Spleen (tissue), 11 donors: ENCODE measurements around the gene KIAA1549. TPM values are rescaled to one million over a fixed set of nuclear protein-coding genes. Genes with fewer than 3 reads are reported as not detected.

Experiments
- DNase-seq: peaks from one replicate; pipeline ENCODE4 v3.0.0-alpha.2; 2020
- H3K27ac ChIP-seq, 8 donors: fragments of 200-600 bp; sonication (generic) in 7 of 8; 1 replicate in 4 of 8; 2 replicates in 4 of 8; pipeline versions ENCODE4 v1.5.0 to v1.8.0; 2016 to 2021; ENCODE audit warnings: inconsistent platforms in 4 of 8, mild to moderate bottlenecking in 4 of 8, moderate library complexity in 1 of 8
- H3K27me3 ChIP-seq, 7 donors: fragments of 200-600 bp; sonication (generic) in 6 of 7; replicated peaks in 1 of 7; 1 replicate in 4 of 7; 2 replicates in 3 of 7; pipeline versions ENCODE4 v1.5.0 to v1.8.0; 2016 to 2021; ENCODE audit warnings: inconsistent platforms in 3 of 7, mild to moderate bottlenecking in 1 of 7
- H3K36me3 ChIP-seq, 6 donors: fragments of 200-600 bp; sonication (generic) in 5 of 6; 1 replicate in 4 of 6; 2 replicates in 2 of 6; pipeline versions ENCODE4 v1.5.0 to v1.8.0; 2016 to 2021; ENCODE audit warnings: inconsistent platforms in 2 of 6
- H3K4me1 ChIP-seq, 6 donors: fragments of 200-600 bp; sonication (generic) in 5 of 6; 1 replicate in 3 of 6; 2 replicates in 3 of 6; pipeline versions ENCODE4 v1.5.0 to v1.8.0; 2016 to 2021; ENCODE audit warnings: inconsistent platforms in 3 of 6
- H3K4me3 ChIP-seq, 8 donors: fragments of 200-600 bp; sonication (generic) in 7 of 8; 1 replicate in 4 of 8; 2 replicates in 4 of 8; pipeline versions ENCODE4 v1.5.0 to v1.8.0; 2016 to 2021; ENCODE audit warnings: inconsistent platforms in 4 of 8, mild to moderate bottlenecking in 4 of 8, moderate library complexity in 2 of 8
- H3K9me3 ChIP-seq, 8 donors: fragments of 200-600 bp; sonication (generic) in 7 of 8; 1 replicate in 4 of 8; 2 replicates in 4 of 8; pipeline versions ENCODE4 v1.5.0 to v1.8.0; 2016 to 2021; ENCODE audit warnings: inconsistent platforms in 4 of 8
- POLR2A ChIP-seq, 3 donors: fragments of 450-650 bp; IDR thresholded peaks; one replicate each; pipeline ENCODE4 v1.5.1; 2017; ENCODE audit warnings: antibody characterized with exemption in 3 of 3, mild to moderate bottlenecking in 1 of 3
- POLR2AphosphoS5 ChIP-seq, 3 donors: sonication (generic); formaldehyde crosslinking; IDR thresholded peaks; one replicate each; pipeline ENCODE4 v1.5.1; 2017; ENCODE audit warnings: antibody characterized with exemption in 3 of 3
- WGBS, 5 donors: extraction: QIAGEN DNeasy Blood & Tissue Kit in 3 of 5; methylation state at CpG; one replicate each; pipeline versions ENCODE4 v1.1.5 to v1.1.7; 2013 to 2018; 5-methylcytosine and 5-hydroxymethylcytosine counted together
- intact Hi-C: fragments of 100-400 bp; cut with DNase I; formaldehyde crosslinking; loops from one replicate; pipeline ENCODE4 v1.15.0; 2023; ENCODE audit warnings: low total_unique reads
- polyA plus RNA-seq, 3 donors: library from polyadenylated mRNA; stranded (reverse); fragments of 200-250 nt; gene quantifications; one replicate each; pipeline ENCODE4 v1.2.1, GENCODE V29; 2013
- total RNA-seq, 7 donors: library from RNA; depleted of rRNA in 3 of 7; stranded (reverse); fragments of >200 nt in 3 of 7; fragmentation: NEBNext Ultra II Directional in 4 of 7; extraction: Animal tissue kit (Norgen Biotek cat#: 25700) in 4 of 7; gene quantifications; one replicate each; pipeline versions ENCODE4 v1.1.0 to v1.2.1, GENCODE V29; 2016 to 2021
- TF ChIP-seq, protein P1 (sequence below), 11 experiments: fragments of 200-600 bp in 7 of 11; fragments of 450-650 bp in 4 of 11; sonication (generic) in 4 of 11; IDR thresholded peaks in 8 of 11; conservative IDR thresholded peaks in 3 of 11; 1 replicate in 7 of 11; 2 replicates in 4 of 11; pipeline versions ENCODE4 v1.4.0 to v1.8.0; 2016 to 2021; ENCODE audit warnings: antibody characterized with exemption in 11 of 11, inconsistent platforms in 4 of 11, mild to moderate bottlenecking in 1 of 11
- donor health status: healthy with polysubstance abuse.
- donor health status: DM: no; HTN: no; CAD: no; lungs with moderate emphysema.
- donor health status: DM: no; HTN: no; CAD: no.
- donor health status: Bipolar disorder and iron deficiency.
- donor health status: healthy.
- donor health status: DM: no; HTN: no; CAD: no.
- donor health status: DM: yes; HTN: yes; CAD: no.

KIAA1549 gene
- total and polyA plus RNA-seq, 10 donors, result 0.03 to 1.8 (median 0.85) TPM

DNA sequence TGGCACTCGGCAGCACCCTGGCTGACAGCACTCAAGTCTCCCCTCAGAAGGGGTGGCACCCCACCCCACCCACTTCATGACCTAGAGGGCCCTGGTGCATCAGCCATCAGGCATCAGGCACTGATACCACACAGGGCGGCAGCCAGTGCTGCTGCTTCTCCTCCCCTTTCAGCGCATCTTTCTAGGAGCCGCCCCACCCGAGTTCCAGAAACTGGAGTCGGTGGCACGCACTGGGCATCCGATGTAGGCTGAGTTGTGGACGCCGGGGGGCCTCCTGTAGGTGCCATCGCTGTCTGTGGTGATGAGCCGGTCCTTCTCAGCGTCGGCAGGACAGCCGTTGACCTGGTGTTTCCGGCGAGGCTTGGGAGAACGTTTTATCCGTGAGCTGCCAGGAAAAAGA lies 113.4 kb downstream of the KIAA1549 start:
- Histone ChIP-seq H3K27me3 (no peaks in the 10 kb centered on the region), H3K4me1 (no peaks in the 10 kb centered on the region), H3K9me3 (no peaks in the 10 kb centered on the region), H3K36me3 (peaks cover 0 to 18% (median 0%) of the 10 kb centered on the region in 6 donors), H3K27ac (no peak overlapping the region), H3K4me3 (no peak overlapping the region)
- TF ChIP-seq POLR2A (IDR thresholded peaks at IDR 0.05) (no peak), POLR2AphosphoS5 (IDR thresholded peaks at IDR 0.05) (no peak)
- DNase-seq, result no peak
- WGBS, 5 donors, result 94 to 97% (median 94%) methylated on average over 19 of the region's 19 CpGs
- intact Hi-C loops, result no loop called here

DNA sequence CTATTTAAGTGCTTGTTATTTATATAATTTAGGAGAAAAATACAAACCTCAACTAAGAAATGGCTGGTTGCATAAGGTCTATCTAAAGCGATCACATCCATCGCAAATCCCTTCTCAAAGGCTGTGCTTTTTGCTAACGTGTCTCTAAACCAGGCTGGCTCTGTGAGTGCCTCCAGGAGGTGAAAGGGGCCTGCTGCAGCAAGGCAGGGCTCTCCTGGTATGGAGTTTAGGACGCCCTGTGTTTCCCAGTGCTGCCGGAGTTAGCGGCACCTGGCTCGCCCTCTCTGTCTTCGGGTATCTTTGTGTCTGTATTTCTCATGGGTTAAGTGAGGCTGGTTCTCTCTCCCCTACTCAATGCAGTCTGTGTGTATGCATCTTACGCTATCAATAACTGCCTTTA lies 114.8 kb downstream of the KIAA1549 start:
- H3K4me3 ChIP-seq, result no peak overlapping the region
- no peak for TF ChIP-seq POLR2AphosphoS5 (IDR thresholded peaks at IDR 0.05)
- no peak for TF ChIP-seq POLR2A (IDR thresholded peaks at IDR 0.05)
- TF ChIP-seq, protein P1, sequence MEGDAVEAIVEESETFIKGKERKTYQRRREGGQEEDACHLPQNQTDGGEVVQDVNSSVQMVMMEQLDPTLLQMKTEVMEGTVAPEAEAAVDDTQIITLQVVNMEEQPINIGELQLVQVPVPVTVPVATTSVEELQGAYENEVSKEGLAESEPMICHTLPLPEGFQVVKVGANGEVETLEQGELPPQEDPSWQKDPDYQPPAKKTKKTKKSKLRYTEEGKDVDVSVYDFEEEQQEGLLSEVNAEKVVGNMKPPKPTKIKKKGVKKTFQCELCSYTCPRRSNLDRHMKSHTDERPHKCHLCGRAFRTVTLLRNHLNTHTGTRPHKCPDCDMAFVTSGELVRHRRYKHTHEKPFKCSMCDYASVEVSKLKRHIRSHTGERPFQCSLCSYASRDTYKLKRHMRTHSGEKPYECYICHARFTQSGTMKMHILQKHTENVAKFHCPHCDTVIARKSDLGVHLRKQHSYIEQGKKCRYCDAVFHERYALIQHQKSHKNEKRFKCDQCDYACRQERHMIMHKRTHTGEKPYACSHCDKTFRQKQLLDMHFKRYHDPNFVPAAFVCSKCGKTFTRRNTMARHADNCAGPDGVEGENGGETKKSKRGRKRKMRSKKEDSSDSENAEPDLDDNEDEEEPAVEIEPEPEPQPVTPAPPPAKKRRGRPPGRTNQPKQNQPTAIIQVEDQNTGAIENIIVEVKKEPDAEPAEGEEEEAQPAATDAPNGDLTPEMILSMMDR (IDR thresholded peaks at IDR 0.05 in 8 of 11, conservative IDR thresholded peaks at IDR 0.05 in 3 of 11), result no peak
- intact Hi-C loops, result no loop called here
- no peaks in the 10 kb centered on the region for H3K9me3 ChIP-seq
- no peaks in the 10 kb centered on the region for H3K4me1 ChIP-seq
- 93 to 97% (median 95%) methylated on average over 9 of the region's 9 CpGs for WGBS, 5 donors
- H3K27me3 ChIP-seq, result no peaks in the 10 kb centered on the region
- H3K36me3 ChIP-seq, result peaks cover 0 to 18% (median 0%) of the 10 kb centered on the region in 6 donors
- H3K27ac ChIP-seq, result no peak overlapping the region
- DNase-seq, result no peak

- DNase-seq, result no peak
- Histone ChIP-seq H3K27ac (no peak overlapping the region), H3K27me3 (no peaks in the 10 kb centered on the region), H3K36me3 (peaks cover 0 to 18% (median 0%) of the 10 kb centered on the region in 6 donors), H3K4me1 (no peaks in the 10 kb centered on the region), H3K4me3 (no peak overlapping the region), H3K9me3 (no peaks in the 10 kb centered on the region)
- WGBS, 5 donors, result 43 to 68% (median 55%) methylated on average over 4 of the region's 4 CpGs
- TF ChIP-seq POLR2A (IDR thresholded peaks at IDR 0.05) (no peak), POLR2AphosphoS5 (IDR thresholded peaks at IDR 0.05) (no peak)
- TF ChIP-seq, protein P1 (IDR thresholded peaks at IDR 0.05 in 8 of 11, conservative IDR thresholded peaks at IDR 0.05 in 3 of 11), result peak in 3 of 11 experiments; percentile 10 to 30 (median 19)
- intact Hi-C loops, result no loop called here
These were observed 115.3 kb downstream of the KIAA1549 start for GRCh38 chr7:138865843-138866242.

GRCh38 chr7:138864667-138865066 lies 116.5 kb downstream of the KIAA1549 start:
- intact Hi-C loops, result no loop called here
- Histone ChIP-seq H3K4me1 (no peaks in the 10 kb centered on the region), H3K36me3 (peaks cover 0 to 20% (median 0%) of the 10 kb centered on the region in 6 donors), H3K27me3 (no peaks in the 10 kb centered on the region), H3K4me3 (no peak overlapping the region), H3K27ac (no peak overlapping the region), H3K9me3 (no peaks in the 10 kb centered on the region)
- DNase-seq, result no peak
- TF ChIP-seq POLR2AphosphoS5 (IDR thresholded peaks at IDR 0.05), result no peak
- 79 to 89% (median 84%) methylated on average over 3 of the region's 3 CpGs for WGBS, 5 donors

GRCh38 chr7:138863931-138864330 lies 117.3 kb downstream of the KIAA1549 start:
- Histone ChIP-seq H3K4me1 (no peaks in the 10 kb centered on the region), H3K27ac (no peak overlapping the region), H3K27me3 (no peaks in the 10 kb centered on the region), H3K36me3 (peaks cover 0 to 14% (median 0%) of the 10 kb centered on the region in 6 donors), H3K9me3 (no peaks in the 10 kb centered on the region), H3K4me3 (no peak overlapping the region)
- TF ChIP-seq POLR2AphosphoS5 (IDR thresholded peaks at IDR 0.05) (no peak), POLR2A (IDR thresholded peaks at IDR 0.05) (no peak)
- TF ChIP-seq, protein P1 (IDR thresholded peaks at IDR 0.05 in 8 of 11, conservative IDR thresholded peaks at IDR 0.05 in 3 of 11), result no peak
- intact Hi-C loops, result no loop called here
- WGBS, 5 donors, result 91 to 97% (median 94%) methylated on average over 9 of the region's 9 CpGs
- DNase-seq, result no peak
